Vagina (tissue), 2 donors: ENCODE measurements around the gene DENND1A.

Experiments
- CTCF ChIP-seq, 3 experiments: fragments of 450-650 bp in 2 of 3; fragments of 200-600 bp in 1 of 3; sonication (generic) in 1 of 3; IDR thresholded peaks; one replicate each; pipeline ENCODE4 v1.5.1; 2017 to 2019; ENCODE audit warnings: antibody characterized with exemption in 3 of 3, mild to moderate bottlenecking in 2 of 3, moderate library complexity in 2 of 3
- POLR2A ChIP-seq, 2 donors: fragments of 450-650 bp; IDR thresholded peaks; one replicate each; pipeline ENCODE4 v1.6.1; 2017; ENCODE audit warnings: antibody characterized with exemption in 2 of 2, mild to moderate bottlenecking in 2 of 2, moderate library complexity in 2 of 2
- POLR2AphosphoS5 ChIP-seq, 2 donors: sonication (generic); formaldehyde crosslinking; IDR thresholded peaks; one replicate each; pipeline ENCODE4 v1.9.0; 2017; ENCODE audit warnings: antibody characterized with exemption in 2 of 2, mild to moderate bottlenecking in 2 of 2, low read depth in 1 of 2; ENCODE audit not compliant: insufficient read depth in 1 of 2

- TF ChIP-seq POLR2AphosphoS5 (IDR thresholded peaks at IDR 0.05; ENCODE audit: insufficient read depth in 1 of 2, low read depth in 1 of 2) (no peak), POLR2A (IDR thresholded peaks at IDR 0.05) (no peak), CTCF (IDR thresholded peaks at IDR 0.05) (no peak)
Measured at GRCh38 chr9:123339666-123340510, 590.0 kb downstream of the DENND1A start.
